GM23338 (cell line): ENCODE measurements around the gene RNF213. TPM values are rescaled to one million over a fixed set of nuclear protein-coding genes. Genes with fewer than 3 reads are reported as not detected.

ENCODE experiments used
- ATAC-seq: fragments of 200-7000 bp; cut with Tn5 transposase; 3 replicates; pipeline ENCODE4 v1.9.1; 2020
- DNase-seq: peaks from one replicate; pipeline ENCODE4 v3.0.0-alpha.2; 2015; ENCODE audit warnings: low spot score
- H2AFZ ChIP-seq: fragments of 200-600 bp; sonication (generic); 2 replicates; pipeline ENCODE4 v1.8.0; 2016; ENCODE audit warnings: antibody characterized with exemption, mild to moderate bottlenecking, moderate library complexity
- H3F3A ChIP-seq: fragments of 200-600 bp; sonication (generic); replicated peaks from 2 replicates; pipeline ENCODE4 v1.8.0; 2017; ENCODE audit warnings: antibody characterized with exemption, mixed run types, low read depth
- H3K27ac ChIP-seq: fragments of 200-600 bp; sonication (generic); 2 replicates; pipeline ENCODE4 v1.6.1; 2016; ENCODE audit warnings: low read depth
- H3K27me3 ChIP-seq: fragments of 200-600 bp; sonication (generic); 2 replicates; pipeline ENCODE4 v1.8.0; 2016; ENCODE audit warnings: mild to moderate bottlenecking, mixed run types, moderate library complexity; ENCODE audit not compliant: insufficient read depth
- H3K36me3 ChIP-seq: fragments of 200-600 bp; sonication (generic); 2 replicates; pipeline ENCODE4 v1.8.0; 2016; ENCODE audit warnings: mild to moderate bottlenecking; ENCODE audit not compliant: insufficient read depth
- H3K4me1 ChIP-seq: fragments of 200-600 bp; sonication (generic); 2 replicates; pipeline ENCODE4 v1.8.0; 2016; ENCODE audit warnings: mild to moderate bottlenecking, moderate library complexity; ENCODE audit not compliant: insufficient read depth
- H3K4me2 ChIP-seq: fragments of 200-600 bp; sonication (generic); 2 replicates; pipeline ENCODE4 v1.7.1; 2017; ENCODE audit warnings: mixed run types
- H3K4me3 ChIP-seq: fragments of 200-600 bp; sonication (generic); 2 replicates; pipeline ENCODE4 v1.6.1; 2016; ENCODE audit warnings: mixed run types
- H3K79me2 ChIP-seq: fragments of 200-600 bp; sonication (generic); replicated peaks from 2 replicates; pipeline ENCODE4 v1.8.0; 2017; ENCODE audit warnings: mild to moderate bottlenecking; ENCODE audit not compliant: insufficient read depth
- H3K9me2 ChIP-seq: fragments of 200-600 bp; sonication (generic); 2 replicates; pipeline ENCODE4 v1.8.0; 2017; ENCODE audit not compliant: insufficient read depth
- H4K20me1 ChIP-seq: fragments of 200-600 bp; sonication (generic); replicated peaks from 2 replicates; pipeline ENCODE4 v1.8.0; 2017; ENCODE audit warnings: mild to moderate bottlenecking; ENCODE audit not compliant: insufficient read depth
- H3K27ac Mint-ChIP-seq: 2 replicates; pipeline ENCODE4 v1.8.0; 2020; ENCODE audit warnings: inconsistent platforms, mild to moderate bottlenecking, moderate library complexity, mixed read lengths
- H3K27me3 Mint-ChIP-seq: 3 replicates; pipeline ENCODE4 v1.8.0; 2022; ENCODE audit warnings: low read depth, mild to moderate bottlenecking, moderate library complexity, mixed read lengths, inconsistent platforms; ENCODE audit not compliant: insufficient read depth, poor library complexity
- H3K36me3 Mint-ChIP-seq: 3 replicates; pipeline ENCODE4 v1.8.0; 2021; ENCODE audit warnings: low read depth, mild to moderate bottlenecking, inconsistent platforms, moderate library complexity, mixed read lengths
- H3K4me1 Mint-ChIP-seq: 3 replicates; pipeline ENCODE4 v1.8.0; 2020; ENCODE audit warnings: mild to moderate bottlenecking, inconsistent platforms, mixed read lengths
- H3K4me3 Mint-ChIP-seq: 3 replicates; pipeline ENCODE4 v1.8.0; 2021; ENCODE audit warnings: moderate library complexity, mild to moderate bottlenecking, inconsistent platforms, mixed read lengths
- H3K9me3 Mint-ChIP-seq: 3 replicates; pipeline ENCODE4 v1.8.0; 2020; ENCODE audit warnings: moderate library complexity, mild to moderate bottlenecking, inconsistent platforms, mixed read lengths
- CREB1 ChIP-seq: fragments of 250-450 bp; sonication (Bioruptor Pico); IDR thresholded peaks from 2 replicates; pipeline ENCODE4 v1.5.0; 2020; ENCODE audit warnings: low read depth, mild to moderate bottlenecking, moderate library complexity
- EZH2 ChIP-seq: fragments of 200-600 bp; sonication (generic); IDR thresholded peaks from one replicate; pipeline ENCODE4 v1.8.0; 2017; ENCODE audit warnings: antibody characterized with exemption, mild to moderate bottlenecking, low read depth; ENCODE audit not compliant: unreplicated experiment
- EZH2phosphoT487 ChIP-seq: fragments of 200-600 bp; sonication (generic); IDR thresholded peaks from one replicate; pipeline ENCODE4 v1.8.1; 2018; ENCODE audit warnings: antibody characterized with exemption; ENCODE audit not compliant: unreplicated experiment
- JUNB ChIP-seq: IDR thresholded peaks from one replicate; pipeline ENCODE4 v1.6.1; 2016; ENCODE audit warnings: antibody characterized with exemption; ENCODE audit not compliant: unreplicated experiment
- NANOG ChIP-seq: IDR thresholded peaks from 2 replicates; pipeline ENCODE4 v1.6.1; 2016; ENCODE audit warnings: antibody characterized with exemption, borderline replicate concordance
- POLR2AphosphoS5 ChIP-seq: IDR thresholded peaks from 2 replicates; pipeline ENCODE4 v1.6.1; 2016; ENCODE audit warnings: antibody characterized with exemption, low read depth
- STAT1 ChIP-seq: IDR thresholded peaks from one replicate; pipeline ENCODE4 v1.6.1; 2016; ENCODE audit warnings: antibody characterized with exemption; ENCODE audit not compliant: unreplicated experiment
- ZNF331 ChIP-seq: fragments of 250-450 bp; sonication (Bioruptor Pico); IDR thresholded peaks from 2 replicates; pipeline ENCODE4 v1.5.0; 2020; ENCODE audit warnings: low read depth, mild to moderate bottlenecking, moderate library complexity
- ZNF462 ChIP-seq: fragments of 250-450 bp; sonication (Bioruptor Pico); IDR thresholded peaks from 2 replicates; pipeline ENCODE4 v1.5.0; 2020; ENCODE audit warnings: mild to moderate bottlenecking, moderate library complexity
- polyA plus RNA-seq: library from polyadenylated mRNA; unstranded; fragments of >200 nt; fragmentation: Nextera tagmentation; extraction: Ambion mirVana; gene quantifications from 2 replicates; pipeline ENCODE4 v1.2.1, GENCODE V29; 2016
- total RNA-seq: library from RNA; depleted of rRNA; stranded (reverse); fragments of >200 nt; shearing (Covaris generic); gene quantifications from 2 replicates; pipeline ENCODE4 v1.2.3, GENCODE V29; 2014
- TF ChIP-seq, protein P1 (sequence below), 2 experiments: fragments of 200-600 bp in 1 of 2; sonication (generic) in 1 of 2; conservative IDR thresholded peaks; 2 replicates each; pipeline versions ENCODE4 v1.5.1 to v1.6.1; 2016 to 2017; ENCODE audit warnings: antibody characterized with exemption in 2 of 2, low read depth in 2 of 2, mild to moderate bottlenecking in 2 of 2, moderate library complexity in 1 of 2
- TF ChIP-seq, protein P2 (sequence below): IDR thresholded peaks from 2 replicates; pipeline ENCODE4 v1.6.1; 2016; ENCODE audit warnings: antibody characterized with exemption

Gene RNF213
- total and polyA plus RNA-seq, 2 experiments from 2014 or later, result 21.2 to 67.2 TPM

GRCh38 chr17:80353718-80354275, 93.1 kb downstream of the RNF213 start:
- Histone ChIP-seq H3F3A (no peaks in the 10 kb centered on the region), H3K4me3 (no peak overlapping the region), H3K79me2 (no peaks in the 10 kb centered on the region), H3K36me3 (peaks cover 9% of the 10 kb centered on the region), H2AFZ (no peak overlapping the region), H4K20me1 (no peaks in the 10 kb centered on the region; the same call in 1 of the 2 replicates), H3K4me1 (no peaks in the 10 kb centered on the region), H3K4me2 (no peak overlapping the region), H3K27ac (no peak overlapping the region), H3K27me3 (no peaks in the 10 kb centered on the region), H3K9me2 (no peaks in the 10 kb centered on the region)
- peaks cover 63% of the 10 kb centered on the region for H3K36me3 Mint-ChIP-seq
- TF ChIP-seq, protein P1, sequence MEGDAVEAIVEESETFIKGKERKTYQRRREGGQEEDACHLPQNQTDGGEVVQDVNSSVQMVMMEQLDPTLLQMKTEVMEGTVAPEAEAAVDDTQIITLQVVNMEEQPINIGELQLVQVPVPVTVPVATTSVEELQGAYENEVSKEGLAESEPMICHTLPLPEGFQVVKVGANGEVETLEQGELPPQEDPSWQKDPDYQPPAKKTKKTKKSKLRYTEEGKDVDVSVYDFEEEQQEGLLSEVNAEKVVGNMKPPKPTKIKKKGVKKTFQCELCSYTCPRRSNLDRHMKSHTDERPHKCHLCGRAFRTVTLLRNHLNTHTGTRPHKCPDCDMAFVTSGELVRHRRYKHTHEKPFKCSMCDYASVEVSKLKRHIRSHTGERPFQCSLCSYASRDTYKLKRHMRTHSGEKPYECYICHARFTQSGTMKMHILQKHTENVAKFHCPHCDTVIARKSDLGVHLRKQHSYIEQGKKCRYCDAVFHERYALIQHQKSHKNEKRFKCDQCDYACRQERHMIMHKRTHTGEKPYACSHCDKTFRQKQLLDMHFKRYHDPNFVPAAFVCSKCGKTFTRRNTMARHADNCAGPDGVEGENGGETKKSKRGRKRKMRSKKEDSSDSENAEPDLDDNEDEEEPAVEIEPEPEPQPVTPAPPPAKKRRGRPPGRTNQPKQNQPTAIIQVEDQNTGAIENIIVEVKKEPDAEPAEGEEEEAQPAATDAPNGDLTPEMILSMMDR (conservative IDR thresholded peaks at IDR 0.05; ENCODE audit: low read depth in 2 of 2), result no peak
- no peak for TF ChIP-seq NANOG
- TF ChIP-seq, protein P2, sequence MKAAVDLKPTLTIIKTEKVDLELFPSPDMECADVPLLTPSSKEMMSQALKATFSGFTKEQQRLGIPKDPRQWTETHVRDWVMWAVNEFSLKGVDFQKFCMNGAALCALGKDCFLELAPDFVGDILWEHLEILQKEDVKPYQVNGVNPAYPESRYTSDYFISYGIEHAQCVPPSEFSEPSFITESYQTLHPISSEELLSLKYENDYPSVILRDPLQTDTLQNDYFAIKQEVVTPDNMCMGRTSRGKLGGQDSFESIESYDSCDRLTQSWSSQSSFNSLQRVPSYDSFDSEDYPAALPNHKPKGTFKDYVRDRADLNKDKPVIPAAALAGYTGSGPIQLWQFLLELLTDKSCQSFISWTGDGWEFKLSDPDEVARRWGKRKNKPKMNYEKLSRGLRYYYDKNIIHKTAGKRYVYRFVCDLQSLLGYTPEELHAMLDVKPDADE, result no peak
- no peak for TF ChIP-seq ZNF462 (CRISPR knock-in tag)
- no peak for TF ChIP-seq ZNF331 (CRISPR knock-in tag)
- TF ChIP-seq JUNB, result no peak
- no peak for TF ChIP-seq EZH2phosphoT487
- no peak for TF ChIP-seq POLR2AphosphoS5
- no peak for TF ChIP-seq EZH2
- TF ChIP-seq CREB1 (CRISPR knock-in tag), result no peak
- no peak for TF ChIP-seq STAT1
- ATAC-seq (no peak), DNase-seq (no peak)
- H3K4me3 Mint-ChIP-seq, result no peak overlapping the region
- no peaks in the 10 kb centered on the region for H3K9me3 Mint-ChIP-seq
- no peak overlapping the region for H3K27ac Mint-ChIP-seq
- peaks cover under 1% of the 10 kb centered on the region for H3K27me3 Mint-ChIP-seq
- H3K4me1 Mint-ChIP-seq, result no peaks in the 10 kb centered on the region
